Activated B cell treated with CpG ODN at 0.5 μM for 24 hours (primary cell): ENCODE measurements around the gene DHRS12. TPM values are rescaled to one million over a fixed set of nuclear protein-coding genes. Genes with fewer than 3 reads are reported as not detected.

Experiments
- ATAC-seq: fragments of 200-7000 bp; cut with Tn5 transposase; one replicate; pipeline ENCODE4 v1.10.0; 2021; ENCODE audit warnings: low read depth, mild to moderate bottlenecking, moderate library complexity
- CTCF ChIA-PET: fragments of 350-600 bp; sonication (Branson Sonifier 250); formaldehyde crosslinking; loops from one replicate; lab custom pipeline; 2021; ENCODE audit warnings: antibody characterized with exemption; lab: Charles Lee
- POLR2A ChIA-PET: fragments of 350-600 bp; sonication (Branson Sonifier 250); formaldehyde crosslinking; loops from one replicate; lab custom pipeline; 2021; ENCODE audit warnings: antibody characterized with exemption; lab: Charles Lee
- DNase-seq: peaks from one replicate; pipeline ENCODE4 v3.0.0; 2022
- H3K27ac Mint-ChIP-seq: one replicate; pipeline ENCODE4 v1.8.0; 2020; ENCODE audit warnings: mixed read lengths
- H3K27me3 Mint-ChIP-seq: one replicate; pipeline ENCODE4 v1.8.0; 2021; ENCODE audit warnings: mixed read lengths
- H3K36me3 Mint-ChIP-seq: one replicate; pipeline ENCODE4 v1.8.0; 2021; ENCODE audit warnings: low read depth, mixed read lengths
- H3K4me1 Mint-ChIP-seq: one replicate; pipeline ENCODE4 v1.8.0; 2021; ENCODE audit warnings: mixed read lengths
- H3K4me3 Mint-ChIP-seq: one replicate; pipeline ENCODE4 v1.8.0; 2020; ENCODE audit warnings: mild to moderate bottlenecking, mixed read lengths
- H3K9me3 Mint-ChIP-seq: one replicate; pipeline ENCODE4 v1.8.0; 2020; ENCODE audit warnings: mixed read lengths
- CTCF ChIP-seq: fragments of 200-600 bp; IDR thresholded peaks from one replicate; pipeline ENCODE4 v1.8.0; 2022; ENCODE audit warnings: antibody characterized with exemption, mild to moderate bottlenecking
- intact Hi-C: fragments of 100-400 bp; cut with micrococcal nuclease; formaldehyde crosslinking; loops from one replicate; pipeline ENCODE4 v1.15.1; 2024
- total RNA-seq: library from RNA; stranded (reverse); gene quantifications from 2 replicates; pipeline ENCODE4 v1.2.3, GENCODE V29; 2022

DHRS12 gene
- total RNA-seq, 1 donor from 2014 or later = 14.1 TPM

- H3K36me3 Mint-ChIP-seq = peaks cover 3% of the 10 kb centered on the region
- intact Hi-C loops = no loop called here
- TF ChIP-seq CTCF = no peak
- H3K9me3 Mint-ChIP-seq = no peaks in the 10 kb centered on the region
- DNase-seq (no peak), ATAC-seq (no peak)
- ChIA-PET CTCF (interaction anchor here (1.1 to 6.0 kb wide), 10 partner anchors 16 to 672 kb away, joined by 3 to 88 read pairs (median 8); no protein-coding TSS in a partner anchor), POLR2A (interaction anchor here (1.3 to 6.2 kb wide), 2 partner anchors 343 to 362 kb away, joined by 3 to 85 read pairs; partner anchors contain the start of gene INTS6)
- H3K4me3 Mint-ChIP-seq = no peak overlapping the region
- peaks cover 35% of the 10 kb centered on the region for H3K4me1 Mint-ChIP-seq
- H3K27me3 Mint-ChIP-seq = no peaks in the 10 kb centered on the region
- H3K27ac Mint-ChIP-seq = no peak overlapping the region
These were observed 7.4 kb downstream of the DHRS12 start for GRCh38 chr13:51796546-51796945.

- POLR2A ChIA-PET = interaction anchor here (1.0 to 6.2 kb wide), 4 partner anchors 8 to 360 kb away, joined by 3 to 85 read pairs (median 4); partner anchors contain the start of genes DHRS12 and INTS6
- TF ChIP-seq CTCF = no peak
- Mint-ChIP-seq H3K4me3 (no peak overlapping the region), H3K27me3 (no peaks in the 10 kb centered on the region), H3K27ac (no peak overlapping the region), H3K36me3 (peaks cover 3% of the 10 kb centered on the region), H3K4me1 (peaks cover 32% of the 10 kb centered on the region), H3K9me3 (no peaks in the 10 kb centered on the region)
- intact Hi-C loops = loop anchor here (2.0 kb wide), 1 partner anchor 211 kb away; the partner anchor contains the start of gene WDFY2
- ATAC-seq (no peak), DNase-seq (no peak)
- CTCF ChIA-PET = interaction anchor here (0.6 to 6.0 kb wide), 5 partner anchors 17 to 509 kb away, joined by 3 to 88 read pairs (median 21); no protein-coding TSS in a partner anchor
These were observed 8.5 kb downstream of the DHRS12 start for GRCh38 chr13:51795419-51795818.

- peaks cover 4% of the 10 kb centered on the region for H3K36me3 Mint-ChIP-seq
- H3K27me3 Mint-ChIP-seq = no peaks in the 10 kb centered on the region
- ATAC-seq = peak; percentile 18
- ChIA-PET POLR2A (interaction anchor here (1.0 to 6.2 kb wide), 4 partner anchors 8 to 342 kb away, joined by 3 to 85 read pairs (median 6); partner anchors contain the start of genes DHRS12 and INTS6), CTCF (interaction anchor here (1.3 to 6.0 kb wide), 3 partner anchors 344 to 362 kb away, joined by 3 to 88 read pairs (median 38); no protein-coding TSS in a partner anchor)
- H3K4me3 Mint-ChIP-seq = no peak overlapping the region
- no peak for DNase-seq
- peaks cover 32% of the 10 kb centered on the region for H3K4me1 Mint-ChIP-seq
- peak overlapping the region; percentile 65 for H3K27ac Mint-ChIP-seq
- no peaks in the 10 kb centered on the region for H3K9me3 Mint-ChIP-seq
- no peak for TF ChIP-seq CTCF
- intact Hi-C loops = loop anchor here (1.0 to 2.0 kb wide), 2 partner anchors 210 to 342 kb away; partner anchors contain the start of genes INTS6 and WDFY2
These were observed 9.0 kb downstream of the DHRS12 start for GRCh38 chr13:51794964-51795363.

- DNase-seq = peak; percentile 31
- Mint-ChIP-seq H3K36me3 (peaks cover 13% of the 10 kb centered on the region), H3K27ac (peak overlapping the region; percentile 80), H3K4me1 (peaks cover 32% of the 10 kb centered on the region), H3K4me3 (peak overlapping the region; percentile 29), H3K27me3 (no peaks in the 10 kb centered on the region), H3K9me3 (no peaks in the 10 kb centered on the region)
- intact Hi-C loops = loop anchor here (1.0 to 2.0 kb wide), 4 partner anchors 11 to 340 kb away; partner anchors contain the start of genes DHRS12, INTS6 and WDFY2
- peak; percentile 68 for ATAC-seq
- CTCF ChIA-PET = interaction anchor here (1.3 to 6.0 kb wide), 3 partner anchors 38 to 361 kb away, joined by 3 to 88 read pairs (median 5); no protein-coding TSS in a partner anchor
- TF ChIP-seq CTCF = no peak
- POLR2A ChIA-PET = interaction anchor here (0.9 to 6.2 kb wide), 6 partner anchors 8 to 359 kb away, joined by 3 to 85 read pairs (median 6); partner anchors contain the start of gene INTS6
These were observed 10.2 kb downstream of the DHRS12 start for GRCh38 chr13:51793570-51794271.
